Testis (tissue), 2 donors: ENCODE results near the gene GARIN1A.
"Not testable (repeated sequence)": the region's sequence is repeated elsewhere in the genome, so short reads cannot be mapped to it uniquely, and the experiment has no call there.

Experiments used
- POLR2A ChIP-seq: fragments of 450-650 bp; IDR thresholded peaks from one replicate; pipeline ENCODE4 v1.6.1; 2017; ENCODE audit warnings: antibody characterized with exemption, mild to moderate bottlenecking, moderate library complexity
- TF ChIP-seq, protein P1 (sequence below), 3 experiments: fragments of 450-650 bp in 2 of 3; fragments of 200-600 bp in 1 of 3; sonication (generic) in 1 of 3; IDR thresholded peaks; one replicate each; pipeline ENCODE4 v1.5.1; 2016 to 2019; ENCODE audit warnings: antibody characterized with exemption in 3 of 3, mild to moderate bottlenecking in 2 of 3, moderate library complexity in 1 of 3

DNA sequence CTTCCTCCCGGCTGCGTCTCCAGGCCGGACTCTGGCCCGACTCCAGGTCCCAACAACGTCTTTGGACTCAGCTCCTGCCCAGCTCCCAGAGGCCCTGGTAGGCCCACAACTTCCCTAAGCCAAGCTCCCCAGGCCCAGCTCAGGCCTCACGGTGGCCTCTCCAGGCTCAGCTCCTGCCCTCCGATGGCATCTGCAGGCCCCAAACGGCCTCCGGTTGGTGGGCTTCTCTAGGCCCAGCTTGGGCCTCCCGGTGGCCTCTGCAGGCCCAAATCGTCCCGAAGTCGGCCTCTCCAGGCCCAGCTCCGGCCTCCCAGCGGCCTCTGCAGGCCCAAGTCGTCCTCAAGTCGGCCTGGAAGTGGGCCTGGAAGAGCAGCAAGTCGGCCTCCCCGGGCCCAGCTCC, 18.0 kb upstream of the GARIN1A start:
- TF ChIP-seq, protein P1, sequence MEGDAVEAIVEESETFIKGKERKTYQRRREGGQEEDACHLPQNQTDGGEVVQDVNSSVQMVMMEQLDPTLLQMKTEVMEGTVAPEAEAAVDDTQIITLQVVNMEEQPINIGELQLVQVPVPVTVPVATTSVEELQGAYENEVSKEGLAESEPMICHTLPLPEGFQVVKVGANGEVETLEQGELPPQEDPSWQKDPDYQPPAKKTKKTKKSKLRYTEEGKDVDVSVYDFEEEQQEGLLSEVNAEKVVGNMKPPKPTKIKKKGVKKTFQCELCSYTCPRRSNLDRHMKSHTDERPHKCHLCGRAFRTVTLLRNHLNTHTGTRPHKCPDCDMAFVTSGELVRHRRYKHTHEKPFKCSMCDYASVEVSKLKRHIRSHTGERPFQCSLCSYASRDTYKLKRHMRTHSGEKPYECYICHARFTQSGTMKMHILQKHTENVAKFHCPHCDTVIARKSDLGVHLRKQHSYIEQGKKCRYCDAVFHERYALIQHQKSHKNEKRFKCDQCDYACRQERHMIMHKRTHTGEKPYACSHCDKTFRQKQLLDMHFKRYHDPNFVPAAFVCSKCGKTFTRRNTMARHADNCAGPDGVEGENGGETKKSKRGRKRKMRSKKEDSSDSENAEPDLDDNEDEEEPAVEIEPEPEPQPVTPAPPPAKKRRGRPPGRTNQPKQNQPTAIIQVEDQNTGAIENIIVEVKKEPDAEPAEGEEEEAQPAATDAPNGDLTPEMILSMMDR (IDR thresholded peaks at IDR 0.05), result not testable (repeated sequence)
- not testable (repeated sequence) for TF ChIP-seq POLR2A
